DLD1 (cell line): ENCODE measurements around the gene CCDC24.

Experiments
- in situ Hi-C: cut with HindIII; loops from 2 replicates; pipeline ENCODE4 v1.10.0; 2017; ENCODE audit warnings: low sequenced_read_pairs

Gene CCDC24

DNA sequence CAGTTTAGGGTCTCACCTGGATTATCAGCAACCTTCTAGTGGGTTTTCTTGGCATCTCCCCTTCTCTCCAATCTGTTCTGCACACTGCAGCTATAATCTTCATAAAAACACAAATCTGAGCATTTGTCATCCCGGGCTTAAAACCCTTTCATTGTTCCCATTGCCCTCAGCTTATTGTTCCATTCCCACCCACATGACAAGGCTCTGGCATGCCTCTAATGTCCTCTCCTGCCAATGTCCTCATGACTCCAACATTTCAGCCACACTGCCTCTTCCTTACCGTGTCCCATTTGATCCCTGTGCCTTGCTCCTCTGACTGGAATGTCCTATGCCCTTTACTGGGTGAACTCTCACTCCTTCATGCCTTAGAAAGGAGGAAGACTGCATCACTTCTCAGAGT lies 29.1 kb upstream of the CCDC24 start:
- in situ Hi-C loops = no loop called here

GRCh38 chr1:43963006-43963405 lies 28.4 kb upstream of the CCDC24 start:
- in situ Hi-C loops = no loop called here

DNA sequence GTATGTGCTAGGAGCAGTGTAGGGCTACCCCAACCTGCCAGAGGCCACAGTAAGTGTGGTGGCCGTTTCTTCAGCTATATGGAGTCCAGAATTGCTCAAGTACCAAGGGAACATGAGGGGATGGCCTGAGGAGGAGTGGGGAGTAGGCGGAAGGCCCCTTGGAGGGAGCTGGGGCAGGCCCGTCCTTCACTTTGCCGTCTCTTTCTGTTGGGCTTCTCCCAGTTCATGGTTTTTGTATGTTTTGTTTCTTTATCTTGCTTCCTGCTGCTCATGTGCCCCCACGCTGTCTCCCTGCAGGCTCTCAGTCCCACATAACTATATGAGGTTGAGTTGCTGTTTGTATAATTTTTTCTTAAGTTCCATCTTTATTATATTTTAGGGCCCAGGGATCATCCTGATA lies 27.5 kb upstream of the CCDC24 start:
- in situ Hi-C loops = no loop called here

GRCh38 chr1:43965316-43965715 lies 26.1 kb upstream of the CCDC24 start:
- in situ Hi-C loops = no loop called here

- in situ Hi-C loops = no loop called here
Observed at GRCh38 chr1:43968348-43968948, 23.0 kb upstream of the CCDC24 start.

DNA sequence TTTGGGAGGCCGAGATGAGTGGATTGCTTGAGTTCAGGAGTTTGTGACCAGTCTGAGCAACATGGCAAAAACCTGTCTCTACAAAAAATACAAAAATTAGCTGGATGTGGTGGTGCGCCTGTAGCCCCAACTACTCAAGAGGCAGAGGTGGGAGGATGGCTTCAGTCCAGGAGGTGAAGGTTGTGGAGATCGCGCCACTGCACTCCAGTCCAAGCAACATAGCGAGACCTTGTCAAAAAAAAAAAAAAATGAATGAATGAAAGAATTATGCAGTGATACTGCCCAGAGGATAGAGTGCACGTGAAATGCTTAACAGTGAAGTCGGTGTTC lies 22.0 kb upstream of the CCDC24 start:
- in situ Hi-C loops = no loop called here

DNA sequence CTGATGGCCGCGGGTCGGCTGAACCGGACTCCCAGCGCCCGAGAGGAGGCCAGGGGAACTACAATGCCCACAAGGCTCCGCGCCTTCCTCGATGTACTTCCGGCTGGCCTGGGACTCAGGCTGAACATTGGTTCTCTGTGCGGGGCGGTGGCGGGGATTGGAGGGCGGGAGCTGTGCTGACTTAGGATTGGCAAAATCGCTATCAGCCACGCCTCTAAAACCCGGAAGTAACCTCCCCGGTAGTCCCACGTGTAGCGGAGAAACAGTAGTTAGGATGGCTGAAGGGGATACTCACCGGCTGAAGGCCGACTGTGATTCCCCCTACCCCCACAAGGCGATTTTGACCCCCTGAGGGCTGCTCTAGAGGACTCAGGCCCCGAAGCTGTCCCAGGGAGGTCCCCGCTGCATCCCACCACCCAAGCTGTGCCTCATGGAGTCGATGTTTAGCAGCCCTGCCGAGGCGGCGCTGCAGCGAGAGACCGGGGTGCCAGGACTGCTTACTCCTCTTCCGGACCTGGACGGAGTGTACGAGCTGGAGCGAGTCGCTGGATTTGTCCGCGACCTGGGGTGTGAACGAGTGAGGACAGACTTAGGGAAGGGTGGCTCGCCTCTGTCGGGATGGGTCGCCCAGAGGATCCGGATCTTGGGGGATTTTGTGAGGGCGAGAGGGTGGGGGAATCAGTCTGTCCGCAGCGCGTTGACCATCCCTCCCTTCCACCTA lies 21.5 kb upstream of the CCDC24 start, which contains the start of gene DPH2:
Gene DPH2, plus strand, starts transcription at position 265 of the 721 bp plus-strand sequence. Its CDS starts 166 bp downstream, at position 431.
- in situ Hi-C loops = loop anchor here (5.0 kb wide), 1 partner anchor 203 kb away; no protein-coding TSS in a partner anchor

DNA sequence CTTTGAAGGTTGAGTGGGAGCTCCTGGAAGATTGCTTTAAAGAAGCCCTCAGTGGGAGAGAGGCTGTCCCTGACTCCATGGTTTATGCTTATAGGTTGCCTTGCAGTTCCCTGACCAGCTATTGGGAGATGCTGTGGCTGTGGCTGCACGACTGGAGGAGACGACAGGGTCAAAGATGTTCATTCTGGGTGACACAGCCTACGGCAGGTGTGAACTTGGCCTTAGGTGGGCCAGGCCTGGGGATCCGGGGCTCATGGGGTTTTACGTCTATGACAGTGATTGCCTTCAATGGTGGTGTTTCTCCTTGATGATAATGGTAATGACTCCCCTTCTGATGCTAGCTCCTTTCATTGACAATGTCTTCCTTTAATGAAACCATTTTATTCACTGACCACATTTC lies 20.9 kb upstream of the CCDC24 start:
- in situ Hi-C loops = loop anchor here (5.0 kb wide), 1 partner anchor 203 kb away; no protein-coding TSS in a partner anchor

GRCh38 chr1:43970911-43971310 lies 20.5 kb upstream of the CCDC24 start:
- in situ Hi-C loops = loop anchor here (5.0 kb wide), 1 partner anchor 204 kb away; no protein-coding TSS in a partner anchor

DNA sequence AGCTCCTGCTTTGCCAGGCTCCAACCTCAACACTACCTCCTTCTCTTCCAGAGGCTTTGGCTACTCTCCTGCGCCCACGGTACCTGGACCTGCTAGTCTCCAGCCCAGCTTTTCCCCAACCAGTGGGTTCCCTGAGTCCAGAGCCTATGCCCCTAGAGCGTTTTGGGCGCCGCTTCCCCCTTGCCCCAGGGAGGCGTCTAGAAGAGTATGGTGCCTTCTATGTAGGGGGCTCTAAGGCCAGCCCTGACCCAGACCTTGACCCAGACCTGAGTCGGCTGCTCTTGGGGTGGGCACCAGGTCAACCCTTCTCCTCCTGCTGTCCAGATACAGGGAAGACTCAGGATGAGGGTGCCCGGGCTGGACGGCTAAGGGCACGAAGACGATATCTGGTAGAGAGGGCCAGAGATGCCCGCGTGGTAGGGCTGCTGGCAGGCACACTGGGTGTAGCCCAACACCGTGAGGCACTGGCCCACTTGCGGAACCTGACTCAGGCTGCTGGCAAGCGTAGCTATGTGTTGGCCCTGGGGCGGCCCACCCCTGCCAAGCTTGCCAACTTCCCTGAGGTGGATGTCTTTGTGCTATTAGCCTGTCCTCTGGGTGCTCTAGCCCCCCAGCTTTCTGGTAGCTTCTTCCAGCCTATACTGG lies 19.9 kb upstream of the CCDC24 start:
- in situ Hi-C loops = loop anchor here (5.0 kb wide), 1 partner anchor 204 kb away; no protein-coding TSS in a partner anchor

- in situ Hi-C loops = loop anchor here (5.0 kb wide), 1 partner anchor 207 kb away; no protein-coding TSS in a partner anchor
Observed at GRCh38 chr1:43973981-43974442, 17.4 kb upstream of the CCDC24 start.

GRCh38 chr1:43974443-43975248 lies 16.8 kb upstream of the CCDC24 start, which contains the start of gene ATP6V0B:
ATP6V0B (plus strand) TSS chr1:43974960; CDS start chr1:43975041, 81 bp downstream.
- in situ Hi-C loops = loop anchor here (5.0 kb wide), 1 partner anchor 207 kb away; no protein-coding TSS in a partner anchor

DNA sequence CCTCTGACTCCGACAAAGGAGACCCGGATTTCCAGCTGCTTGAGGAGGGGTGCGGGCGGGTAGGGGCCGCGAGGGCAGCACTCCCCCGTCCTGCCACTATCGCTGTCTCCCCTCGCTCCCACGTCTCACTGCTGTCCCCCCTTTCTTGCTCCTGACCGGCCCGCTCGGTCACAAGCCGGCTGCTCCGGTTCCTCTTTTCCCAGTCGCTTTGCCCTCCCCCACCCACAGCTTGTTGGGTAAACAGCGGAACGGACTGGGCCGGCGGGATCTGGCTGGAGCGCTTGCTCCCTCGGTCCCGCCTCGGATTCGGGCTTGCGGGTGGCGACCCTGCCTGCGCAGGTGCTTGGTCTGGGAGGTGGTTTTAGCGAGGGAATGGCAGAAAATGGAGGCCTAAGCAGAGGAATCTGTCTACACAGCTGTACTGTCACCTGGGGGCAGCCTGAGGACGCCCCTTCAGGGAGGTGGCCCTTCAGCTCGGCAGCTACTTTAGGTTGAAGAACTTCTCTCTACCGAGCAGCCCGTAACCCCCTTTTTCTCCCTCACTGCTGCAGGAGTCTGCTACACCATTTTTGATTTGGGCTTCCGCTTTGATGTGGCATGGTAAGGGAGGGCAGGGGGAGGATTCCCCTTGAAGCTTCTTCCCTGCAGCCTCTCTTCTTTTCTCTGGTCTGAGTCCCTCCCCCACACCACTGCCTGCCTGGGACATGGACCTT lies 16.0 kb upstream of the CCDC24 start:
- in situ Hi-C loops = no loop called here

DNA sequence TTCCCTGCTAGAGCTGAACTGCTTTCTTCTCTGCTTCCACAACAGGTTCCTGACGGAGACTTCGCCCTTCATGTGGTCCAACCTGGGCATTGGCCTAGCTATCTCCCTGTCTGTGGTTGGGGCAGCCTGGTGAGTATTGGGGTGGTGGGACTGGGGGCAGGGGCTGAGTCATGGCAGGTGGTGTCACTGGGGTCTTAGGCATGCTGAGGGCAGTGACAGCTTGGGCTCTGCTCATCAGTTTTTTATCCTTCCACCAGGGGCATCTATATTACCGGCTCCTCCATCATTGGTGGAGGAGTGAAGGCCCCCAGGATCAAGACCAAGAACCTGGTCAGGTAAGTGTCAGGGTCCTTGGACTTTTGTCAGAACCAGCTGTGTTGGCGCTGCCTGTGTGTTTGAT lies 15.4 kb upstream of the CCDC24 start:
- in situ Hi-C loops = no loop called here

GRCh38 chr1:43976890-43977289 lies 14.5 kb upstream of the CCDC24 start:
- in situ Hi-C loops = no loop called here

DNA sequence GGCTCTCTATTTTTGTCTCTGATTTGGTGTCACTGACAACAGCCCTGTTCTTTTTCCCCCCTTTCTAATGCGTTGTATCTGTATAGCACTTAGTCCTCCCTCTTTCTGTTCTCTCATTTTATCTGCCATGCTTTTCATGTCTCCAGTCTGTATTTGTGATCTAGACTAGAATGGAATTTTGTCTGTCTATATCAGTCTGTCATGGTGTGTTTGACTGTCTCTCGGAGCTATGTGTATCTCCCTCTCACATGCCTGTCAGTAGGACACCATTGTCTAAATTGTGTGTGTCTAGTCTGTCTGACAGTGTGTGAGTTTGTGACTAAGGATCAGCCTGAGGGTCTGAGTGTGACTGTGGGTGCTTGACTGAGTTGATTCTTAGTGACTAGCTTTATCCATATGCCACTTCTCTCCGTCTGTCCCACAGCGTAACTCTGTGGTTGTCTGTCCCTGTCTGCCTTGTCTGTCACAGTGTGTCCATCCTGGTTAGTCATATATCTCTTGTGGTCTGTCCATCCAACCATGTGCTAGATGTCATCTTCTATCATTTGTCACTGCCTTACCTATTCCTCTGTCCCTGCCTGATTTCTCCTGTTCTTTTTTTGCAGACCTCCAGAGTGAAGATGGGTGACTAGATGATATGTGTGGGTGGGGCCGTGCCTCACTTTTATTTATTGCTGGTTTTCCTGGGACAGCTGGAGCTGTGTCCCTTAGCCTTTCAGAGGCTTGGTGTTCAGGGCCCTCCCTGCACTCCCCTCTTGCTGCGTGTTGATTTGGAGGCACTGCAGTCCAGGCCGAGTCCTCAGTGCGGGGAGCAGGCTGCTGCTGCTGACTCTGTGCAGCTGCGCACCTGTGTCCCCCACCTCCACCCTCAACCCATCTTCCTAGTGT lies 13.8 kb upstream of the CCDC24 start:
- in situ Hi-C loops = no loop called here

DNA sequence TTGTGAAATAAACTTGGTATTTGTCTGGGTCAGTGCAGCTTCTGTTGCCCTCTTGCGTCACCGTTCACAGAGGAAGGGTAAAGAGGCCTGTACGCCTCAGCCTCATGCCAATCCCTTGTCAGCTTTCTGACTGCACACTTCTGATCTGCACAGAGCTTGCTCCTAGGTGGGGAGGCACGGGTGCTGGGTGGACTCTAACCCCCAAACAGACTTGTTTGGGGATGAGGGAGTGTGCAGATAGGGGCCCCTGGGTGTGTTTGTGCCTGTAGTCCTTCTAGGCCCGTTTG lies 13.2 kb upstream of the CCDC24 start:
- in situ Hi-C loops = no loop called here

DNA sequence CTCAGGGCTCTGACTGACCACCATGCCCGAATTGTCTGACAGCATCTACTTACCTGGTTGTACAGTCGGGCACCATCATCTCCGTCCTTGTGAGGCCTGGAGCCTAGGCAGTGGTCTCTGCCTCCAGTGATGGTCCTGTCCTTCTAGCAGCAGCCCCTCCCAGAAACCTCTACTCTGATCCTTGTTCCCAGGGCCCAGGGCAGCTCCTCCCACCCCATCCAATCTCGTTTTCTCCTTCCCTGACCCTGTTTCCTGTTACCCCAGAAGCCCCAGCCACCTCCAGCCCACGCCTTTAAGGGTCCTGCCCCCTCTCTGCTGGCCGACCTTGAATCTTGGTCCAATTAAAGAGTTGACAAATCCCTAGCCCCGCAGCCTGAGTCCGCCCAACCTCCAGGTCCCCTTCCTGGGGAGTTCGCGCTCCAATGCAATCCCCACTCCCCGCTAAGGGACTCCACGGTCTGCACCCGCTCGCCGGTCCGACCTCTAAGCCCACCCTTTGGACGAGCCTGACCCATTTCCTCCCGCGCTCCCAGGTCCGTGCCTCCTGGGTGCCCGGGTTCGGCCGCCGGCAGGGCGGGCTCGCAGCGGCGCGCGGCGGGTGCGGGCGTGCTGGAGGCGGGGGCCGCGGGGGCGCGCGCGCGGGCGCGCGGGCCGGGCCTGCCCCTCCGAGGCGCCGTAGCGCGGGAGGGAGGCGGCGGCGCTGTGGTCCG lies 12.7 kb upstream of the CCDC24 start, which contains the start of gene B4GALT2:
Gene B4GALT2, plus strand, starts transcription at position 660 of the 710 bp plus-strand sequence. CDS start 1,951 bp downstream, outside the sequence.
- in situ Hi-C loops = no loop called here

GRCh38 chr1:43979261-43979527 lies 12.2 kb upstream of the CCDC24 start:
- in situ Hi-C loops = no loop called here
